SH-SY5Y (cell line): ENCODE results near the gene ROBO1.

Source experiments
- GATA2 ChIP-seq: IDR thresholded peaks from 2 replicates; pipeline ENCODE4 v1.6.1; 2011; ENCODE audit warnings: mild to moderate bottlenecking, low read depth, low read length
- GATA3 ChIP-seq: IDR thresholded peaks from 2 replicates; pipeline ENCODE4 v1.6.1; 2011; ENCODE audit warnings: low read depth, mild to moderate bottlenecking, low read length, moderate library complexity

DNA sequence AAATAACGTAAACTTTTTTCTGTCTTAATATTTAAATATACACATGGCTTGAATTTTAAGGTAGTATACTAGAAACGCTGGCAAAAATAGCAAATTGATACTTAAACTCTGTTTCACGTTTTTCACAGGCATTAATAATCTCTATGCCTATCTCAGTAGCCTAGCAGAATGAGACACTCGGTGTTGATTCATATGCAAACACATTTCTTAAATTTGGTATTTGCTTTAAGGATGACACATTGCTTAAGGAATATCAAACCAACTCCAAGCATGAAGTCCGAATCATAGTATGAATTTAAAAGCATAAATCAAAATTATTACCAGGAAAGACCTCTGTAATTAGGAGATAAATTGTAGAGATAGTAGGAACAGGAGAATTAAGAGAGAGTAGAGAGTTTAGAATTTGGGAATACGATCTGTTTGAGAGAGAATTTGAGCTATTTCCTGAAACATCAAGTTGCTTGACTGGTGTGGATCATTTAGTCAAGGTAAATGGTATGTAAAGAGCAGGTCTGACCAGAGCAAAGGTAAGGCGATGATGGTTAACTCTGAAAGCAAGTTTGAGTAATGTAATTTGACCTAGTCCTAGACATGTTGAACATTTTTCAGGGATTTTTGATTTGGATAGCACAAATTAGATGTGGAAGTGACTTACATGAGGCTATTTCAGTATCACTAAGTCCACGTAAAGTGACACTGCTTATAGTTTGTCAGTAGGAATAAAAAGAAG lies 236.1 kb downstream of the ROBO1 start:
- TF ChIP-seq GATA2, result no peak
- no peak for TF ChIP-seq GATA3
